HG03469 (cell line): Measurements from ENCODE around the gene NDUFA1.
"Not testable (repeated sequence)": the region's sequence is repeated elsewhere in the genome, so short reads cannot be mapped to it uniquely, and the experiment has no call there.

Experiments
- ATAC-seq: cut with Tn5 transposase; IDR thresholded peaks from one replicate; pipeline ENCODE4 v1.9.1; 2021; ENCODE audit warnings: mild to moderate bottlenecking, moderate library complexity, moderate number of reproducible peaks; ENCODE audit not compliant: unreplicated experiment

NDUFA1 gene

GRCh38 chrX:119871599-119872395, at the start of gene NDUFA1, which contains the start of gene RNF113A:
Gene NDUFA1 (plus strand): TSS chrX:119871832. CDS start chrX:119871912, 80 bp downstream.
Gene RNF113A (minus strand): TSS chrX:119871733. CDS start chrX:119871613, 120 bp downstream.
- ATAC-seq, result peak; percentile 91

DNA sequence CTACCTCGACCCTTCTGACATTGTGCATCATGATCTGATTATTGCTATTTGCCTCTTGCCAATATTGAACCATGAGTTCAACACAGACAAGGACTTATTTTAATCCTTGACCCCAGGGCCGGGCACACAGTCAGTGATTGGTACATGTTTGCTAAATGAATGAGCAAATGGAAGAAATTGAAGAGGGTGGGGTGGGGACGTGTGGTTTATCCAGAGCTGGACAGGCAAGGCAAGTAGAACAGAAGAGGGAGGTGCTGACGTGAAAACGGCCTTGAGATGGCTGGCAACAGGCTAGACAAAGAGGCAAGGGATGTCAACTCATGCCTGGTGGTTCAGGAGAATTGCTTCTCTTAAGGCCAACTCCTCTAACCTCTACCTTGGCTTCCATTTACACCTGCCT, 47.4 kb upstream of the NDUFA1 start:
- ATAC-seq, result not testable (repeated sequence)

- ATAC-seq, result no peak
These were observed 45.2 kb upstream of the NDUFA1 start for GRCh38 chrX:119826399-119826959.

GRCh38 chrX:119828446-119828845, 43.2 kb upstream of the NDUFA1 start:
- ATAC-seq, result no peak

DNA sequence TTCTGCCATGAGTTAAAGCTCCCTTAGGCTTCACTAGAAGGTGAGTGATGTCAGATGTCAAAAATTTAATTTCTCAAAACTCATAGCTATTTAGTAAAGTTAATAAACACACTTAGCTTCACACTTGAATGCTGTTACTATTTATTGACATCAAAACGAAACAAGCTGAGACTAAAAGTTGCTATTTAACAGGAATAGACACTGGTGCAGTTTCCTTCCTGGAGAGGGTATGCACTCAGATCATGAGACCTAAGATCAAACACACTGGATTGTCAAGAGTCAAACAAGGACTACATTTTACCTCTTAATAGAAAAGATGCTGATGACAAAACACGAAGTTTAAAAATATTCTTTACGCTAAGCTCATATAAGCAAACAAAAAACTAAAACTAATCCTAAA, 37.7 kb upstream of the NDUFA1 start:
- no peak for ATAC-seq

GRCh38 chrX:119852382-119853353, 19.0 kb upstream of the NDUFA1 start, which contains the start of gene UPF3B:
Gene UPF3B (minus strand): TSS chrX:119852963. CDS start chrX:119852928, 35 bp downstream.
- peak; percentile 82 for ATAC-seq

GRCh38 chrX:119853444-119853843, 18.2 kb upstream of the NDUFA1 start:
- no peak for ATAC-seq

DNA sequence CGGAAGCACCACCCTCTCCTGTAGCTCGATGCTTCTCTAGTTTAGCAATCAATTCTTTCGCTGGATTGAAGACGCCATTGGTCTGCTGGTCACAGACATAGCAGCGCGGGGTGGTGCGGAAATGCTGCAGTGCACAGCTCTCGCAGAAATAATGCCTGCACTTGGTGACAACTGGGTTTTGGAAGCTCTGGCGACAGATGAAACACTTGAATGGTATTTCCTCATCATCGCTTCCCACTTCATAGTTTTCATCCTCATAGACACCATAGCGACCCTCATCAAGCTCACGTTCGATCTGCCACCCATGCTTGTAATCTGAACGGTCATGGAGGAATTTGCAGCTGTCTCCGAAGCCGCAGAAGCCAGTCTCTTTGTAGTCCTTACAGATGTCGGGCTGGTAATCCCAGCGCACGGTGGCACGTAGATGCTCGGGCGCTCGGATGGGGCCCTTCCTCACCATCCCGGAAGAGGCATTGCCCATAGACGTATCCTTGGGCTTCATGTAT, 953 bp upstream of the NDUFA1 start:
- ATAC-seq, result no peak

DNA sequence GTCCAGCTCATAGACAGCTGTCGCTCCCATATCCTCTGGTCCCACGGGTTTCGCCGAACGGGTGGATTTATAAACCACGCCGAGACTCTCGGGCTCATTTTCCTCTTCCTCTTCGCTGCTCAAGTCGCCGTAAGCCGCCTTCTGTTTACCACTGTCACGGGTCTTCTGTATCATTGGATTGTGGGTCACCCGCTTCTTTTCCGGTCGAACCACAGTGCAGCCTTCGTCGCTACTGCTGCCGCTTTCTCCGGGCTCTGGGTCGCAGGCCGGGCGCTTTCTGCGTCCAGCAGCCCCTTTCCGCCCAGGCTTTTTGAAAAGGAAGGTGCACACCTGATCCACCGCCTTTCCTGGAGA, 410 bp upstream of the NDUFA1 start:
- no peak for ATAC-seq

- no peak for ATAC-seq
These were observed 7.1 kb downstream of the NDUFA1 start for GRCh38 chrX:119878740-119879139.

GRCh38 chrX:119880076-119880475, 8.4 kb downstream of the NDUFA1 start:
- ATAC-seq, result no peak

GRCh38 chrX:119880552-119881437, 9.2 kb downstream of the NDUFA1 start:
- peak; percentile 81 for ATAC-seq

GRCh38 chrX:119885554-119886428, 14.2 kb downstream of the NDUFA1 start:
- no peak for ATAC-seq

DNA sequence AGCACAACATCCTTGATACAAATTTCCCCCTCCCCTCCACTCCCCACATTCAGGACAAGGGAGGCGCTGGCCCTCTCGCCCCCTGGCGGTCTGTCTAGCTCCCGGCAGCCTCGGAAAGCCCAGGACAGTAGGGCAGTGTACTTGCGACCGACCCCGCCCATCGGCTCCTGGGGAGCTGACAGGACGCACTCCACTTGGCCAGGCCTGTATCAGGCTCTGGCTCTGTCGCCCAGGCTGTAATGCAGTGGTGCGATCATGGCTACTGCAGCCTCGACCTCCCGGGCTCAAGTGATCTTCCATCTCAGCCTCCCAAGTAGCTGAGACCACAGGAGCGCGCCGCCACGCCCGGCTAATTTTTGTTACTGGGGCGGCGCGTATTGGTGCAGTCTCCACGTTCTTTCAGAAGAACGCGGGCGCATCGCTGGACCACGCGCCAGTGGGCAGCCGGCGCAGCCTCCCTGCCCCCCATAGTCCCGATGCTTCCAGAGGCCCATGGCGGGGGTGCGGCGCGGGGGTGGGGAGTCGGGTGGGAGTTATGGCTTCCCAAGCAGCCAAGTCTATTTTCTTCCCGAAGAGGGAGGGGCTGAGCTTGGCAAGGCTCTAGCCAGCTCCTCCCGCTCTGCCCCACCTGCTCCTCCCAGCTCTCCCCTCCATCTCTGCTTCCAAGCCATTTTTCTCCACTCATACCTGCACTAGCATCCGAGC, 16.2 kb downstream of the NDUFA1 start:
- ATAC-seq, result no peak

- not testable (repeated sequence) for ATAC-seq
These were observed 19.0 kb downstream of the NDUFA1 start for GRCh38 chrX:119890626-119891025.

DNA sequence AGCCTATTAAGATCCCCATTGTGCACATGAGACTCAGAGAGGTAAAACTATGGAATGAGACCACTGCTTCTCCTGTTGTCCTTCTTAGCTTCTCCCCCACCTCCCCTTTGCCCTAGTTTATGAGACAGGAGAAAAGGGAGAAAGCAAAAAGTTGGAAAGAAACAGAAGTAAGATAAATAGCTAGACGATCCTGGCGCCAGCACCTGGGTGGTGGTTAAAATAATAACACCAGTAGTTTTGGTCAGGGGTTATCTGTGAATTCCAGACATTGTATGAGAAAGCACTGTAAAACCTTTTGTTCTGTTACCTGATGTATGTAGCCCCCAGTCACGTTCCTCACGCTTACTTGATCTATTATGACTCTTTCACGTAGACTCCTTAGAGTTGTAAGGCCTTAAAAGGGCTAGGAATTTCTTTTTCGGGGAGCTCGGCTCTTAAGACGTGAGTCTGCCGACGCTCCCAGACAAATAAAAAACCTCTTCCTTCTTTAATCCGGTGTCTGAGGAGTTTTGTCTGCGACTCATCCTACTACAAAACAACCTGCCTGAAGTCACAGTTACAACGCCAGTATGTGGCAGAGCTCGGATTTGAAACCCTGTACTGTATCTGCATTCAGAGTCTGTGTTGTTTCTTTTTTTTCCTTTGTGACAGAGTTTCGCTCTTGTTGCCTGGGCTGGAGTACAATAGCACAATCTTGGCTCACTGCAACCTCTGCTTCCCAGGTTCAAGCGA, 20.5 kb downstream of the NDUFA1 start:
- ATAC-seq, result not testable (repeated sequence)

DNA sequence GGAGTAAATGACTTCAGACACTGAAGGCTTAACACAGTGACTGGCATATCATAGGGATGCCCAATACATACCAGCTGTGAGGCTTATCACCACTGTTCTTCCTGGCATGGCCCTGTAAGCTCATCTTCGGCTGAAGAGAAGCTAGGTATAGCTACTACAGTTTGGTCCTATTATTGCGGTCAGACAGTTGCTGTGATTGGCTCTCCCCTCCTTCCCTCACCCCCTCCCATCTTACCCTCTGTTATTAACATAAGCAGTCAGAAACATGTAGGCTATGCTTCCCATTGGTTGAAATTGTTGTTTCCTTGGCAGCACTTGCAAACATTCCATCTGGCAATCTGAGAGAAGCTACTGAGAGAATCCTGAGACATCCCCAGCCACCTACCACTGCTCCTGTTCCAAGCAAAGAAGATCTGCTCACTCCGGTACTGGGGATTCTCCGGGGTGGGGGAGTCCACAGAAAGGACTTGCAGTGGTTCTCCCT, 24.3 kb downstream of the NDUFA1 start, which contains the start of gene AKAP14:
AKAP14 (plus strand) TSS at position 51 of the 484 bp plus-strand sequence. CDS start 7,331 bp downstream, outside the sequence.
- no peak for ATAC-seq
